Stimulated activated CD4-positive, alpha-beta T cell treated with anti-CD3 and anti-CD28 coated beads, Interleukin-1b, Interleukin-23, amount 100 ng/mL, for 1 hour (primary cell): ENCODE measurements around the gene SEPTIN10.

ENCODE experiments used
- DNase-seq, 2 donors: peaks; one replicate each; pipeline ENCODE4 v3.0.0-alpha.2; 2020; ENCODE audit warnings: low read depth in 2 of 2

Gene SEPTIN10

GRCh38 chr2:109497911-109498870 lies 115.6 kb downstream of the SEPTIN10 start:
- no peak for DNase-seq

GRCh38 chr2:109497463-109497862 lies 116.3 kb downstream of the SEPTIN10 start:
- no peak for DNase-seq

- no peak for DNase-seq
Measured at GRCh38 chr2:109494351-109494750, 119.4 kb downstream of the SEPTIN10 start.

- DNase-seq = no peak
Measured at GRCh38 chr2:109493176-109493935, 120.4 kb downstream of the SEPTIN10 start.
